Muscle layer of colon (tissue), 2 donors: ENCODE data around the gene CCDC136.

Experiments
- H3K27ac ChIP-seq: one replicate; pipeline ENCODE4 v1.7.0; 2013; ENCODE audit warnings: low read depth, mild to moderate bottlenecking, low read length, moderate library complexity
- H3K27me3 ChIP-seq, 2 donors: one replicate each; pipeline ENCODE4 v1.7.0; 2013; ENCODE audit warnings: low read length in 2 of 2, mild to moderate bottlenecking in 2 of 2; ENCODE audit not compliant: insufficient read depth in 2 of 2, control insufficient read depth in 1 of 2
- H3K36me3 ChIP-seq: one replicate; pipeline ENCODE4 v1.7.0; 2013; ENCODE audit warnings: mild to moderate bottlenecking, low read length; ENCODE audit not compliant: insufficient read depth
- H3K4me1 ChIP-seq: one replicate; pipeline ENCODE4 v1.7.0; 2013; ENCODE audit warnings: mild to moderate bottlenecking, low read length; ENCODE audit not compliant: insufficient read depth
- H3K4me3 ChIP-seq, 2 donors: one replicate each; pipeline ENCODE4 v1.7.0; 2013; ENCODE audit warnings: low read length in 2 of 2, low read depth in 1 of 2, mild to moderate bottlenecking in 1 of 2, moderate library complexity in 1 of 2
- H3K9ac ChIP-seq: one replicate; pipeline ENCODE4 v1.7.0; 2013; ENCODE audit warnings: low read length
- H3K9me3 ChIP-seq: one replicate; pipeline ENCODE4 v1.7.0; 2013; ENCODE audit warnings: mild to moderate bottlenecking, low read length
- donor health status: abdominal sarcoma.
- donor health status: Adenocarcinoma of cecum.

Gene CCDC136

DNA sequence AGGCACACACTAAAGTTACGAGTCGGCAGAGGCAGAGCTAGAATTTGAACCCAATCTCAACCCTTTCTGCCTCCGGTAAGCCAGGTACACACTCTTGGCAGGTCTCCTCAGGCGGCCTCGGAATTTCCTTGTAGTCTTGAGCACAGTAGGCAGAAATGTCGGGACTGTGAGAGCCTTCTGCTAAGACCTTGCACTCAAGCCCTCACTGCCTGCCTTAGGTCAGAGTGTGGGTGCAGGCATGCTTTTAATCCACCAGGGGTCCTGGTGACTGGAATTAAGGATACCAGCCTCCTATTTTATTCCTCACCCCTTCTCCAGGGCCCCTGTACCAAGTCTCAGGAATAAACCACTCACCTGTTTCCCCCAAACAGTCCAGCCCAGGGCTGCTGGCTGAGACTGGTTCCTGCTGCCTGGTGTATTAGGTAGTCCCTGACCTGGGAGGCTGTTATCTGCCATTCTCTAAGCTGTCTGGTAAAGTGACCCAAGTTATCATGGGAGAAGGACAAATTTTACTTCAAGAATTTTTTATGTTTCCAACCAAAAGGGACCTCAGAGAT lies 71.7 kb downstream of the CCDC136 start:
- Histone ChIP-seq H3K4me1 (peaks cover 43% of the 10 kb centered on the region), H3K27ac (peak overlapping the region; percentile 75)

GRCh38 chr7:128865303-128865702 lies 73.5 kb downstream of the CCDC136 start:
- Histone ChIP-seq H3K9ac (no peak overlapping the region), H3K4me1 (peaks cover 31% of the 10 kb centered on the region), H3K27me3 (no peaks in the 10 kb centered on the region), H3K4me3 (no peak overlapping the region), H3K9me3 (no peaks in the 10 kb centered on the region), H3K36me3 (peaks cover 10% of the 10 kb centered on the region), H3K27ac (no peak overlapping the region)

More for the DNA sequence above, 71.7 kb downstream of the CCDC136 start:
- Histone ChIP-seq H3K4me3 (peak overlapping the region; percentile 92 to 97), H3K27me3 (no peaks in the 10 kb centered on the region), H3K36me3 (peaks cover 10% of the 10 kb centered on the region), H3K9ac (peak overlapping the region; percentile 79), H3K9me3 (no peaks in the 10 kb centered on the region)

DNA sequence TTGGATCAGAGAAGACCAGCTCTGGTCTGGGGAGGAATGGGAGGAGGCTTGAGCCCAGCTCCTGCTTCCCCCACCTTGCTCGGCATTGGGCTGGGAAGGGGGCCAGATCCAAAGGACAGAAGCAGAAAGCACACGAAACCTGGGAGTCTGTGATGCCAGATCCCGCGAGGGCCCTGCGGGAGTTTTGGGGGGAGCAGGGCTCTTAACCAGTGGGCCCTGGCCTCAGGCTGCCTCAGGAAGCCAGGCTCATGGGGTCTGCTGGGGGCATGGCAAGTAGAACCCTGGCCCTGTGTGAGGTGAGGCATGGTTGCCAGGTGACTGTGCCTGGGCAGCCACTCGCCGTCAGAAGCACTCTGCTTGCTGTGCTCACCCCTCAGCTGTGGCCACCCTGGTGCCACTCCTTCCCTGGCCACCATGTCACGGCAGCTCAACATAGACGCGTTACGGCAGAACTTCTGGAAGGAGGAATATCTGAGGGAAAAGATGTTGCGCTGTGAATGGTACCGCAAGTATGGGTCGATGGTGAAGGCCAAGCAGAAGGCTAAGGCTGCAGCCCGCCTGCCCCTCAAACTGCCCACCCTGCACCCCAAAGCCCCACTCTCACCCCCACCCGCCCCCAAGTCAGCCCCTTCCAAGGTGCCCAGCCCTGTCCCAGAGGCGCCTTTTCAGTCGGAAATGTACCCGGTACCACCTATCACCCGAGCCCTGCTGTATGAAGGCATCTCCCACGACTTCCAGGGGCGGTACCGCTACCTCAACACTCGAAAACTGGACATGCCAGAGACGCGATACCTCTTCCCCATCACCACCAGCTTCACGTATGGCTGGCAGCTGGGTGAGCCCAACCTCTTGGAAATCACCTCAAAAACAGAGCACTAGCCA lies 74.5 kb downstream of the CCDC136 start:
- peaks cover 22% of the 10 kb centered on the region for H3K4me1 ChIP-seq
- no peak overlapping the region for H3K27ac ChIP-seq
- no peak overlapping the region for H3K9ac ChIP-seq
- H3K36me3 ChIP-seq = peaks cover 10% of the 10 kb centered on the region
- H3K4me3 ChIP-seq = no peak overlapping the region
- no peaks in the 10 kb centered on the region for H3K27me3 ChIP-seq
- H3K9me3 ChIP-seq = no peaks in the 10 kb centered on the region

- Histone ChIP-seq H3K9me3 (no peaks in the 10 kb centered on the region), H3K4me3 (no peak overlapping the region), H3K27ac (no peak overlapping the region), H3K9ac (no peak overlapping the region), H3K27me3 (no peaks in the 10 kb centered on the region), H3K36me3 (peaks cover 10% of the 10 kb centered on the region), H3K4me1 (peaks cover 19% of the 10 kb centered on the region)
Measured at GRCh38 chr7:128867241-128867640, 75.5 kb downstream of the CCDC136 start.

DNA sequence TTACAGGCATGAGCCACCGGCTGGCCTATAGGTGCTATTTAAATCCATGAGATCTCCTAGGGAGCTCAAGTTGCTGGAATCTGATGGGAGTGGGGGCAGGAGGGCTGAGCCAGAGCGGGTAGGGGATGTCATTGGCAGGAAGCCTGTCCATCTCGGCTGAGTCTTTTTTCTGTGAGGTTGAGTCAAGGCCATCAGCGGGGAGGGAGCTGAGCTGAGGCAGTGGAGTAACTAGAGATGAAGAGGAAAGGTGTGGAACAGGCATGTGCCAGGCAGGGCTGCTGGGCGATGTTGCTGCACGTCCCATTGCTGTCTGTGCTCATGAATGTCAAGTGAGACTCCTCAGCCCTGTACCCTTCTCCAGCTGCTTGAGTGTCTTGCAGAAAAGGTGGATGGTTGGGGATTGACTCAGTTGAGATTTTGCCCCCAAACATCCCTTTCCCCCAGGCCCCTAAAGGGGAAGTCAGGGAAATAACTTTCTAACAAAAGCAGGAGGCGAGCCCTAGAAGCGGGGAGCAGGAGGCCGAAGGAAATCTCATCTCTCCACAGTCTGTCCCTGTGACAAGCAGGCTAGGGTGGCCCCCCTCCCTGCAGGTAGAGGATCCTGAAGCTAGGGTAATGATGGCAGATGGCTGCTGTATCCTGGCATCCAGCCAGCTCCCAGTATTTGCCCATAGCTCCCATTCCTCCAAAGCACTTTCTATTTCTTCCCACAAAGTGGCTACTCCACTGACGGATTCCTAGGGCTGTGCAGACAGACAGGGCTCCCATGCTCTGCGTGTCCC lies 76.3 kb downstream of the CCDC136 start:
- H3K27me3 ChIP-seq = no peaks in the 10 kb centered on the region
- H3K9me3 ChIP-seq = no peaks in the 10 kb centered on the region
- no peak overlapping the region for H3K27ac ChIP-seq
- peaks cover 10% of the 10 kb centered on the region for H3K36me3 ChIP-seq
- H3K4me3 ChIP-seq = no peak overlapping the region
- no peak overlapping the region for H3K9ac ChIP-seq
- H3K4me1 ChIP-seq = peaks cover 16% of the 10 kb centered on the region

DNA sequence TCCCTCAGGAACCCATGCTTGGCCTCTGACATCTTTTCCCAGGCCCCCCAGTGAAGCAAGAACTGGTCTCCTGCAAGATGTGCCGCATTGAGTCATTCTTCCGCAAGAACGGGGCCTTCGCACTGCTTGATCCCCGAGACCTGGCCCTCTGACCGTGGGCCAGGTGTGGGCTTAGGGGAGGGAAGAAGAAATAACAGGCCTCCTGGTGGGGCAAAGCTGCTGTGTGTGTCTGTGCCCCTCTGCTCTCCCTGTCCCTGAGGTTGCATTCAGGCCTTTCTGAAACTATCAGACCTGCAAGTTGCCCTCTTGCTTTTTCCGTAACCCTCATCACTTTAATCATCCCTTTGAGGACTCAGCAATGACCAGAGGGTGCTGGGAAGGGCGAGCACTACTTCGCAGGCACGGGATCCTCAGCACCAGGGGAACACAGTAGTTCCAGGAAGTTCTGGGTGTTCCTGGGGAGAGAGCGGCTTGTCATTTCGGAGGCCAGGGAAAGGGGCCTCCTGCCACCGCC lies 76.9 kb downstream of the CCDC136 start:
- H3K27me3 ChIP-seq = no peaks in the 10 kb centered on the region
- H3K36me3 ChIP-seq = peaks cover 10% of the 10 kb centered on the region
- peak overlapping the region; percentile 50 to 55 for H3K4me3 ChIP-seq
- peaks cover 12% of the 10 kb centered on the region for H3K4me1 ChIP-seq
- H3K9ac ChIP-seq = no peak overlapping the region
- no peaks in the 10 kb centered on the region for H3K9me3 ChIP-seq
- H3K27ac ChIP-seq = no peak overlapping the region

DNA sequence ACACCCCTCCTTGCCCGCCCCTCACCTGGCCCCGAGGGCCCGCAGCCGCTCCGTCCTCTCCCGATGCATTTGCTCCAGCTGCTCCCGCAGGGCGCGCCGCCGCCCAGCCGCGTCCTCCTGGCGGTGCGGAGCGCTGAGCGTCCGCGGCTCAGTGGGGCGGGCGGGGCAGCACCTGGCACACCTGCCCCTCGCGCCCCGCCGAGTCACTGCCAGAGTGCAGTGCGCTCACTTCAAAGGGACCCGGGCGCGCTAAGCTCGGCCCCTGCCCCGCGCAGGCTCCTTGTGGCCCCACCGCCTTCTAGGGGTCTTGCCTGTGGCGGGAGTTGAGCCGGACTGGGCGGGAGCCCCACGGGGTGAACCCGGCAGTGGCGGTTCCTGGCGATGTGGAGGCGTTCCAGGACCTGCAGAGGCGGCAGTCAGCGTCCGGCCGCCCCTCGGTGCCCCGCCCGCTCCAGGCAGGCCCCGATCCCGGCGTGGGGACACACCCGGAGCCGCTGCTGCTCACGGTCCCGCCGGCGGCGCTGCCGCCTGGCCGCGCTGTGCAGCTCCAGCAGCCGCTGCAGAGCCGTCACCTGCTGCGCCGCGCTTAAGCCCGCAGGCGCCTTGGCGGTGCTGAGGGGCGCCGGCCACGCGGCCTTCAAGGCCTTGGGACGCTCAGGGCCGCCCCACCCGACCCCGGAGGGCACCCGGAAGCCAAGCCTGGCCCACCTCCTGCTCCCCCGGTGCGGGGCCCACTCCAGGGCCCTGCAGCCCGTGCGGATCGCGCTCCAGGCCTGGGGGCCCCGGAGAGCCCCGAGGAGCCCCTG lies 77.6 kb downstream of the CCDC136 start:
- H3K4me1 ChIP-seq = peaks cover 8% of the 10 kb centered on the region
- peak overlapping the region; percentile 50 to 55 for H3K4me3 ChIP-seq
- H3K36me3 ChIP-seq = peaks cover 10% of the 10 kb centered on the region
- H3K9me3 ChIP-seq = no peaks in the 10 kb centered on the region
- H3K27me3 ChIP-seq = no peaks in the 10 kb centered on the region
- no peak overlapping the region for H3K27ac ChIP-seq
- no peak overlapping the region for H3K9ac ChIP-seq

- Histone ChIP-seq H3K27me3 (no peaks in the 10 kb centered on the region), H3K27ac (no peak overlapping the region), H3K36me3 (peaks cover 9% of the 10 kb centered on the region), H3K9me3 (no peaks in the 10 kb centered on the region), H3K4me3 (peak overlapping the region; percentile 50 to 55), H3K9ac (no peak overlapping the region), H3K4me1 (peaks cover 8% of the 10 kb centered on the region)
Measured at GRCh38 chr7:128869944-128870285, 78.1 kb downstream of the CCDC136 start.

DNA sequence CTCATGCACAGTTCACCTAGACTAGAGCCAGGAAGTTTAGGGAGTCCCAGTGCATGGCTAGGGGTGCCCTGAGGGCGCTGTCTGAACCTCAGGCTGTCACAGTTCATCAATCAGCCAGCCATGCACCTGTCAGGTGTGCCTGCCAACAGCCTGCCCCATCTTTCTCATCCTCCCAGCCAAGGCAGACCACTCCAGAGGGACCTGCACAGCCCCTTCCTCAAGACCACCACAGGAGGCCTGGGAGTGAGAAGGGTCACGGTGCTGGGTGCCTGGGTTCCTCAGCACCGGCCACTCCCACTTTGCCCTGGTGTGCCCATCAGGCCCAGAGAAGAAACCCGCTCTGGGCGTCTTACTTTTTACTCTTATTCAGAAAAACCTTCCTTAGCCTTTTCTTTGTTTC lies 79.3 kb downstream of the CCDC136 start:
- H3K27me3 ChIP-seq = no peaks in the 10 kb centered on the region
- H3K36me3 ChIP-seq = no peaks in the 10 kb centered on the region
- no peak overlapping the region for H3K27ac ChIP-seq

More for the DNA sequence above, 79.3 kb downstream of the CCDC136 start:
- H3K9ac ChIP-seq = no peak overlapping the region
- H3K9me3 ChIP-seq = no peaks in the 10 kb centered on the region
- H3K4me1 ChIP-seq = peaks cover 8% of the 10 kb centered on the region
- H3K4me3 ChIP-seq = no peak overlapping the region
